ENCODE data around the gene OTOG.

OTOG gene

GRCh38 chr11:17546240-17546639 lies 819 bp upstream of the OTOG start:
- TF ChIP-seq CTCF (IDR thresholded peaks at IDR 0.05; ENCODE audit: insufficient read depth, low read depth, low read length, missing control alignments) = no peak
- H3K4me3 ChIP-seq (ENCODE audit: low read length) = no peak overlapping the region
- DNase-seq (ENCODE audit: low read depth) = no peak

- H3K4me3 ChIP-seq (ENCODE audit: low read length) = no peak overlapping the region
- no peak for TF ChIP-seq CTCF (IDR thresholded peaks at IDR 0.05; ENCODE audit: insufficient read depth, low read depth, low read length, missing control alignments)
- no peak for DNase-seq (ENCODE audit: low read depth)
These were observed 873 bp downstream of the OTOG start for GRCh38 chr11:17547932-17548331.

- peak; percentile 24 for TF ChIP-seq CTCF (IDR thresholded peaks at IDR 0.05; ENCODE audit: insufficient read depth, low read depth, low read length, missing control alignments)
- no peak overlapping the region for H3K4me3 ChIP-seq (ENCODE audit: low read length)
- DNase-seq (ENCODE audit: low read depth) = no peak
These were observed 1.4 kb downstream of the OTOG start for GRCh38 chr11:17548444-17548843.

GRCh38 chr11:17550450-17551346 lies 3.6 kb downstream of the OTOG start:
- peak; percentile 11 for DNase-seq (ENCODE audit: low read depth)
- TF ChIP-seq CTCF (IDR thresholded peaks at IDR 0.05; ENCODE audit: insufficient read depth, low read depth, low read length, missing control alignments) = no peak
- no peak overlapping the region for H3K4me3 ChIP-seq (ENCODE audit: low read length)

- no peak for DNase-seq (ENCODE audit: low read depth)
- no peak overlapping the region for H3K4me3 ChIP-seq (ENCODE audit: low read length)
- no peak for TF ChIP-seq CTCF (IDR thresholded peaks at IDR 0.05; ENCODE audit: insufficient read depth, low read depth, low read length, missing control alignments)
These were observed 4.4 kb downstream of the OTOG start for GRCh38 chr11:17551347-17552040.

- DNase-seq (ENCODE audit: low read depth) = no peak
- H3K4me3 ChIP-seq (ENCODE audit: low read length) = no peak overlapping the region
- no peak for TF ChIP-seq CTCF (IDR thresholded peaks at IDR 0.05; ENCODE audit: insufficient read depth, low read depth, low read length, missing control alignments)
These were observed 4.9 kb downstream of the OTOG start for GRCh38 chr11:17552041-17552355.
